HepG2 (cell line): ENCODE results near the gene WDR73. TPM values are rescaled to one million over a fixed set of nuclear protein-coding genes. Genes with fewer than 3 reads are reported as not detected.

Experiments used
- CCAR2 ChIP-seq: fragments of 200-400 bp; formaldehyde crosslinking; optimal IDR thresholded peaks from 2 replicates; pipeline ENCODE3; 2018; ENCODE audit warnings: low read depth, mild to moderate bottlenecking, low read length, moderate library complexity
- CSRNP2 ChIP-seq: sonication (generic); formaldehyde crosslinking; conservative IDR thresholded peaks from 2 replicates; pipeline ENCODE4 v1.8.0; 2022; ENCODE audit warnings: low read depth, missing genetic modification reagents
- E2F5 ChIP-seq: sonication (generic); formaldehyde crosslinking; conservative IDR thresholded peaks from 2 replicates; pipeline ENCODE4 v1.4.0; 2020; ENCODE audit warnings: missing genetic modification reagents
- FOXJ3 ChIP-seq: sonication (generic); formaldehyde crosslinking; IDR thresholded peaks from 2 replicates; pipeline ENCODE4 v1.4.0; 2020; ENCODE audit warnings: missing genetic modification reagents, mild to moderate bottlenecking, borderline replicate concordance
- IRX3 ChIP-seq: sonication (generic); formaldehyde crosslinking; IDR thresholded peaks from 2 replicates; pipeline ENCODE4 v1.8.1; 2023; ENCODE audit warnings: mild to moderate bottlenecking, low read depth, missing genetic modification reagents, borderline replicate concordance
- SALL2 ChIP-seq: sonication (generic); formaldehyde crosslinking; IDR thresholded peaks from 2 replicates; pipeline ENCODE4 v1.8.1; 2023; ENCODE audit warnings: mild to moderate bottlenecking, missing genetic modification reagents, inconsistent platforms
- TEAD2 ChIP-seq: sonication (generic); formaldehyde crosslinking; IDR thresholded peaks from 2 replicates; pipeline ENCODE4 v1.9.0; 2021; ENCODE audit warnings: missing genetic modification reagents
- WIZ ChIP-seq: sonication (generic); formaldehyde crosslinking; IDR thresholded peaks from 2 replicates; pipeline ENCODE4 v1.5.1; 2020; ENCODE audit warnings: mild to moderate bottlenecking, missing genetic modification reagents
- ZBTB25 ChIP-seq: IDR thresholded peaks from 2 replicates; pipeline ENCODE4 v1.6.1; 2018; ENCODE audit warnings: missing genetic modification reagents
- ZC3H13 ChIP-seq: sonication (generic); formaldehyde crosslinking; IDR thresholded peaks from 2 replicates; pipeline ENCODE4 v1.8.1; 2023; ENCODE audit warnings: mild to moderate bottlenecking, missing genetic modification reagents, moderate library complexity
- ZFP90 ChIP-seq: sonication (generic); formaldehyde crosslinking; IDR thresholded peaks from 2 replicates; pipeline ENCODE4 v1.8.0; 2022; ENCODE audit warnings: missing genetic modification reagents, mild to moderate bottlenecking, inconsistent platforms, borderline replicate concordance
- ZNF101 ChIP-seq: sonication (generic); formaldehyde crosslinking; IDR thresholded peaks from 2 replicates; pipeline ENCODE4 v1.4.0; 2020; ENCODE audit warnings: mild to moderate bottlenecking, low read depth, missing genetic modification reagents, borderline replicate concordance
- ZNF326 ChIP-seq: sonication (generic); formaldehyde crosslinking; IDR thresholded peaks from 2 replicates; pipeline ENCODE4 v1.4.0; 2020; ENCODE audit warnings: missing genetic modification reagents, borderline replicate concordance
- ZNF460 ChIP-seq: sonication (generic); formaldehyde crosslinking; IDR thresholded peaks from 2 replicates; pipeline ENCODE4 v1.5.1; 2020; ENCODE audit warnings: missing genetic modification reagents, mild to moderate bottlenecking, borderline replicate concordance
- ZNF547 ChIP-seq: sonication (generic); formaldehyde crosslinking; IDR thresholded peaks from 2 replicates; pipeline ENCODE4 v1.5.1; 2020; ENCODE audit warnings: mild to moderate bottlenecking, missing genetic modification reagents
- ZNF766 ChIP-seq: sonication (generic); formaldehyde crosslinking; IDR thresholded peaks from 2 replicates; pipeline ENCODE4 v1.5.0; 2020; ENCODE audit warnings: missing genetic modification reagents, borderline replicate concordance
- ZNF839 ChIP-seq: sonication (generic); formaldehyde crosslinking; IDR thresholded peaks from 2 replicates; pipeline ENCODE4 v1.4.0; 2020; ENCODE audit warnings: missing genetic modification reagents, mild to moderate bottlenecking, borderline replicate concordance
- polyA plus RNA-seq, 8 experiments: library from polyadenylated mRNA; depleted of rRNA in 3 of 8; stranded (reverse) in 7 of 8; unstranded in 1 of 8; fragments of >200 nt; fragmentation: Illumina TruSeq in 4 of 8; extraction: Trizol in 4 of 8; gene quantifications; 2 replicates each; pipeline versions ENCODE4 v1.2.1 to v1.2.3, GENCODE V29; 2011 to 2016; ENCODE audit warnings: low read depth in 4 of 8, missing spikeins in 1 of 8, mixed read lengths in 1 of 8; ENCODE audit not compliant: insufficient read depth in 1 of 8
- total RNA-seq, 5 experiments: library from RNA; depleted of rRNA; stranded (reverse); fragments of >200 nt; fragmentation: Illumina TruSeq; extraction: Trizol; gene quantifications; 2 replicates each; pipeline ENCODE4 v1.2.3, GENCODE V29; 2016; ENCODE audit warnings: low read depth in 1 of 5
- TF ChIP-seq, protein P1 (sequence below): fragments of 450-650 bp; IDR thresholded peaks from 2 replicates; pipeline ENCODE4 v1.6.1; 2017; ENCODE audit warnings: mild to moderate bottlenecking
- TF ChIP-seq, protein P2 (sequence below): sonication (generic); formaldehyde crosslinking; IDR thresholded peaks from 2 replicates; pipeline ENCODE4 v1.8.1; 2023; ENCODE audit warnings: mild to moderate bottlenecking, inconsistent platforms, moderate library complexity, missing genetic modification reagents, borderline replicate concordance

WDR73 gene
- total and polyA plus RNA-seq, 2 of the 13 experiments (the other 11 are each of a cell fraction or from before 2014, with no cell fraction given): 20.0 to 35.5 TPM

- no peak; the same call in 1 of the 2 replicates for TF ChIP-seq WIZ (CRISPR knock-in tag)
- TF ChIP-seq ZNF839 (CRISPR knock-in tag): no peak
- peak; percentile 56; the same call in 1 of the 2 replicates for TF ChIP-seq ZBTB25 (CRISPR knock-in tag)
- no peak for TF ChIP-seq CCAR2
- peak; percentile 39; the same call in 1 of the 2 replicates for TF ChIP-seq ZNF547 (CRISPR knock-in tag)
- TF ChIP-seq TEAD2 (CRISPR knock-in tag): no peak
- TF ChIP-seq SALL2 (CRISPR knock-in tag): peak; percentile 83; the same call in 1 of the 2 replicates
- no peak for TF ChIP-seq ZNF460 (CRISPR knock-in tag)
- TF ChIP-seq CSRNP2 (CRISPR knock-in tag): no peak
- 0 out of 2 replicates have a peak, but pooled peaks have one; percentile 9 for TF ChIP-seq IRX3 (CRISPR knock-in tag)
- TF ChIP-seq ZNF326 (CRISPR knock-in tag): no peak
- no peak for TF ChIP-seq E2F5 (CRISPR knock-in tag)
- TF ChIP-seq ZFP90 (CRISPR knock-in tag): peak; percentile 81; the same call in 1 of the 2 replicates
- TF ChIP-seq, protein P1, sequence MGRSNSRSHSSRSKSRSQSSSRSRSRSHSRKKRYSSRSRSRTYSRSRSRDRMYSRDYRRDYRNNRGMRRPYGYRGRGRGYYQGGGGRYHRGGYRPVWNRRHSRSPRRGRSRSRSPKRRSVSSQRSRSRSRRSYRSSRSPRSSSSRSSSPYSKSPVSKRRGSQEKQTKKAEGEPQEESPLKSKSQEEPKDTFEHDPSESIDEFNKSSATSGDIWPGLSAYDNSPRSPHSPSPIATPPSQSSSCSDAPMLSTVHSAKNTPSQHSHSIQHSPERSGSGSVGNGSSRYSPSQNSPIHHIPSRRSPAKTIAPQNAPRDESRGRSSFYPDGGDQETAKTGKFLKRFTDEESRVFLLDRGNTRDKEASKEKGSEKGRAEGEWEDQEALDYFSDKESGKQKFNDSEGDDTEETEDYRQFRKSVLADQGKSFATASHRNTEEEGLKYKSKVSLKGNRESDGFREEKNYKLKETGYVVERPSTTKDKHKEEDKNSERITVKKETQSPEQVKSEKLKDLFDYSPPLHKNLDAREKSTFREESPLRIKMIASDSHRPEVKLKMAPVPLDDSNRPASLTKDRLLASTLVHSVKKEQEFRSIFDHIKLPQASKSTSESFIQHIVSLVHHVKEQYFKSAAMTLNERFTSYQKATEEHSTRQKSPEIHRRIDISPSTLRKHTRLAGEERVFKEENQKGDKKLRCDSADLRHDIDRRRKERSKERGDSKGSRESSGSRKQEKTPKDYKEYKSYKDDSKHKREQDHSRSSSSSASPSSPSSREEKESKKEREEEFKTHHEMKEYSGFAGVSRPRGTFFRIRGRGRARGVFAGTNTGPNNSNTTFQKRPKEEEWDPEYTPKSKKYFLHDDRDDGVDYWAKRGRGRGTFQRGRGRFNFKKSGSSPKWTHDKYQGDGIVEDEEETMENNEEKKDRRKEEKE: no peak
- TF ChIP-seq, protein P2, sequence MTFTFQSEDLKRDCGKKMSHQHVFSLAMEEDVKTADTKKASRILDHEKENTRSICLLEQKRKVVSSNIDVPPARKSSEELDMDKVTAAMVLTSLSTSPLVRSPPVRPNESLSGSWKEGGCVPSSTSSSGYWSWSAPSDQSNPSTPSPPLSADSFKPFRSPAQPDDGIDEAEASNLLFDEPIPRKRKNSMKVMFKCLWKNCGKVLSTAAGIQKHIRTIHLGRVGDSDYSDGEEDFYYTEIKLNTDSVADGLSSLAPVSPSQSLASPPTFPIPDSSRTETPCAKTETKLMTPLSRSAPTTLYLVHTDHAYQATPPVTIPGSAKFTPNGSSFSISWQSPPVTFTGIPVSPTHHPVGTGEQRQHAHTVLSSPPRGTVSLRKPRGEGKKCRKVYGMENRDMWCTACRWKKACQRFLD (CRISPR knock-in tag): peak; percentile 59; the same call in 1 of the 2 replicates
- 0 out of 2 replicates have a peak, but pooled peaks have one; percentile 16 for TF ChIP-seq FOXJ3 (CRISPR knock-in tag)
- no peak for TF ChIP-seq ZC3H13 (CRISPR knock-in tag)
- TF ChIP-seq ZNF766: no peak
- no peak for TF ChIP-seq ZNF101
Measured at GRCh38 chr15:84653910-84654688, at the start of gene WDR73 (continued).
